ENCODE measurements around the gene TMC4. TPM values are rescaled to one million over a fixed set of nuclear protein-coding genes. Genes with fewer than 3 reads are reported as not detected.
"Not testable (repeated sequence)": the region's sequence is repeated elsewhere in the genome, so short reads cannot be mapped to it uniquely, and the experiment has no call there.

Gene TMC4
- total and polyA plus RNA-seq, 8 donors, result 29.1 to 74.0 (median 35.7) TPM

- Histone ChIP-seq H3K4me3 (peak overlapping the region in 1 of 2 donors; percentile 22), H3K4me1 (peaks cover 60 to 89% of the 10 kb centered on the region in 2 donors), H3K9me3 (no peaks in the 10 kb centered on the region), H3K27me3 (no peaks in the 10 kb centered on the region), H3K27ac (peak overlapping the region; percentile 90 to 97), H3K36me3 (peaks cover 3 to 39% of the 10 kb centered on the region in 2 donors)
- peak; percentile 82 to 96 (median 91) for DNase-seq
- TF ChIP-seq CTCF (IDR thresholded peaks at IDR 0.05), result no peak
- peak; percentile 68 for ATAC-seq
- intact Hi-C loops (cut with DNase I), result no loop called here
Observed at GRCh38 chr19:54209811-54210494, 37.0 kb upstream of the TMC4 start.

- Histone ChIP-seq H3K9me3 (no peaks in the 10 kb centered on the region), H3K4me1 (peaks cover 66 to 94% of the 10 kb centered on the region in 2 donors), H3K27me3 (no peaks in the 10 kb centered on the region), H3K4me3 (peak overlapping the region in 1 of 2 donors; percentile 1), H3K27ac (peak overlapping the region; percentile 90 to 97), H3K36me3 (peaks cover 3 to 46% of the 10 kb centered on the region in 2 donors)
- DNase-seq, result peak in 1 of 4 donors; percentile 82
- intact Hi-C loops (cut with DNase I), result no loop called here
- peak; percentile 0 for ATAC-seq
- no peak for TF ChIP-seq CTCF (IDR thresholded peaks at IDR 0.05)
Observed at GRCh38 chr19:54209058-54209810, 36.3 kb upstream of the TMC4 start.

GRCh38 chr19:54208784-54209057 lies 35.8 kb upstream of the TMC4 start:
- intact Hi-C loops (cut with DNase I), result no loop called here

GRCh38 chr19:54207983-54208783 lies 35.2 kb upstream of the TMC4 start:
- Histone ChIP-seq H3K9me3 (no peaks in the 10 kb centered on the region), H3K4me3 (peak overlapping the region in 1 of 2 donors; percentile 90), H3K27ac (peak overlapping the region; percentile 90 to 97), H3K27me3 (no peaks in the 10 kb centered on the region), H3K4me1 (peaks cover 76 to 97% of the 10 kb centered on the region in 2 donors), H3K36me3 (peaks cover 3 to 56% of the 10 kb centered on the region in 2 donors)
- DNase-seq (peak; percentile 61 to 92 (median 85)), ATAC-seq (peak; percentile 58)
- no peak for TF ChIP-seq CTCF (IDR thresholded peaks at IDR 0.05)
- intact Hi-C loops (cut with DNase I), result no loop called here

More at GRCh38 chr19:54208784-54209057, 35.8 kb upstream of the TMC4 start:
- Histone ChIP-seq H3K4me3 (peak overlapping the region in 1 of 2 donors; percentile 1), H3K4me1 (peaks cover 71 to 94% of the 10 kb centered on the region in 2 donors), H3K36me3 (peaks cover 3 to 51% of the 10 kb centered on the region in 2 donors), H3K27me3 (no peaks in the 10 kb centered on the region), H3K27ac (peak overlapping the region; percentile 90 to 97), H3K9me3 (no peaks in the 10 kb centered on the region)
- DNase-seq, result no peak
- no peak for ATAC-seq
- TF ChIP-seq CTCF (IDR thresholded peaks at IDR 0.05), result no peak

- peak overlapping the region; percentile 90 to 97 for H3K27ac ChIP-seq
- H3K27me3 ChIP-seq, result no peaks in the 10 kb centered on the region
- no peaks in the 10 kb centered on the region for H3K9me3 ChIP-seq
- intact Hi-C loops (cut with DNase I), result no loop called here
- peaks cover 3 to 62% of the 10 kb centered on the region in 2 donors for H3K36me3 ChIP-seq
- peak in 1 of 4 donors; percentile 85 for DNase-seq
- no peak for ATAC-seq
- no peak for TF ChIP-seq CTCF (IDR thresholded peaks at IDR 0.05)
- peak overlapping the region in 1 of 2 donors; percentile 90 for H3K4me3 ChIP-seq
- peaks cover 82 to 98% of the 10 kb centered on the region in 2 donors for H3K4me1 ChIP-seq
Observed at GRCh38 chr19:54207676-54207982, 34.7 kb upstream of the TMC4 start.

- Histone ChIP-seq H3K4me1 (peaks cover 86 to 98% of the 10 kb centered on the region in 2 donors), H3K36me3 (peaks cover 3 to 66% of the 10 kb centered on the region in 2 donors), H3K27ac (peak overlapping the region; percentile 90 to 97), H3K4me3 (peak overlapping the region in 1 of 2 donors; percentile 90)
- ATAC-seq; H3K9me3 ChIP-seq; intact Hi-C loops (cut with DNase I); H3K27me3 ChIP-seq: not testable (repeated sequence)
- DNase-seq, result peak in 1 of 4 donors; percentile 90
Observed at GRCh38 chr19:54207193-54207592, 34.2 kb upstream of the TMC4 start.

All from left lung (tissue), 10 donors.